ENCODE measurements around the gene IFT57. TPM values are rescaled to one million over a fixed set of nuclear protein-coding genes. Genes with fewer than 3 reads are reported as not detected.

Gene IFT57
- total RNA-seq, 1 donor from 2014 or later, result 90.5 TPM

DNA sequence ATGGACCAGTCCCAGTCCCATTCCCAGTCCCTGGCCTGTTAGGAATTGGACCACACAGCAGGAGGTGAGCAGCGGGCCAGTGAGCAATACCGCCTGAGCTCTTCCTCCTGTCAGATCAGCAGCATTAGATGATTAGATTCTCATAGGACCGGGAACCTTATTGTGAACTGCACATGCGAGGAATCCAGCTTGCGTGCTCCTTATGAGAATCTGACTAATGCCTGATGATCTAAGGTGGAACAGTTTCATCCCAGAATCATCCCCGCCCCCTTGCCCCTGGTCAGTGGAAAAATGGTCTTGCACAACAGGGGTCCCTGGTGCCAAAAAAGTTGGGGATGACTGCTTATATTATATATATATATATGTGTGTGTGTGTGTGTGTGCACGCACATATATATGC, 63.1 kb downstream of the IFT57 start:
- peaks cover 7% of the 10 kb centered on the region for H3K36me3 ChIP-seq
- no peak for TF ChIP-seq CTCF (IDR thresholded peaks at IDR 0.05)
- TF ChIP-seq EZH2phosphoT487 (IDR thresholded peaks at IDR 0.05), result no peak
- TF ChIP-seq EZH2 (IDR thresholded peaks at IDR 0.05), result no peak
- H3K4me1 Mint-ChIP-seq, result peaks cover 12% of the 10 kb centered on the region
- H3K27ac Mint-ChIP-seq, result no peak overlapping the region
- no peak overlapping the region for H2AFZ ChIP-seq (replicated peaks)
- no peak overlapping the region for H3K4me3 ChIP-seq
- no peak overlapping the region for H3K4me3 Mint-ChIP-seq
- no peak for DNase-seq (ENCODE audit: low spot score)
- H3K4me1 ChIP-seq, result peaks cover 8% of the 10 kb centered on the region
- H4K20me1 ChIP-seq (ENCODE audit: low read depth), result no peaks in the 10 kb centered on the region
- no peaks in the 10 kb centered on the region for H3K9me3 ChIP-seq (ENCODE audit: low read depth)
- H3F3A ChIP-seq (ENCODE audit: low read depth), result no peaks in the 10 kb centered on the region
- H3K27me3 Mint-ChIP-seq (ENCODE audit: insufficient read depth, low read depth), result peaks cover 2% of the 10 kb centered on the region
- H3K4me2 ChIP-seq, result no peak overlapping the region
- no peak overlapping the region for H3K9ac ChIP-seq
- no peaks in the 10 kb centered on the region for H3K9me3 Mint-ChIP-seq
- peaks cover 10% of the 10 kb centered on the region for H3K36me3 Mint-ChIP-seq
- no peaks in the 10 kb centered on the region for H3K27me3 ChIP-seq
- no peaks in the 10 kb centered on the region for H3K79me2 ChIP-seq (ENCODE audit: low read depth)
- H3K27ac ChIP-seq, result no peak overlapping the region

DNA sequence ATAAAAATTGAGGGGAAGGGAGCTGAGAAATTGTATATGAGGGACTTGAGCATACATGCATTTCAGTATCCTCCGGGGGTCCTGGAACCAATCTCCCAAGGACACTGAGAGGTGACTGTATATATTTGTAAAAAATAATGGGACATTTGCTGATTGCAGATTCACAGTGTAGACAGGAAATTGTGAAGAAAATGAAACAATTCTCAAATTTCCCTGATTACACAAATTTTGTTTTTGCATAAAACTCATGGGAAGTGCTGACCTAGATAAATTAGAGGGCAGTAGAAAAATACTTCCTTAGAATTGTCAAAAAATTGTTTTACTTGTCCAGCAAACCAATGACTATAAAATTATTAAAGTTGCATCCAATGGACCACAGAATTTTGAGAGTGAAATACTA, 64.0 kb downstream of the IFT57 start:
- H4K20me1 ChIP-seq (ENCODE audit: low read depth), result no peaks in the 10 kb centered on the region
- no peaks in the 10 kb centered on the region for H3K9me3 ChIP-seq (ENCODE audit: low read depth)
- no peaks in the 10 kb centered on the region for H3K79me2 ChIP-seq (ENCODE audit: low read depth)
- no peaks in the 10 kb centered on the region for H3F3A ChIP-seq (ENCODE audit: low read depth)
- no peaks in the 10 kb centered on the region for H3K27me3 ChIP-seq
- no peak overlapping the region for H3K27ac Mint-ChIP-seq
- H3K9ac ChIP-seq, result no peak overlapping the region
- H3K4me1 Mint-ChIP-seq, result peaks cover 12% of the 10 kb centered on the region
- H3K4me2 ChIP-seq, result no peak overlapping the region
- H3K9me3 Mint-ChIP-seq, result no peaks in the 10 kb centered on the region
- H3K4me3 ChIP-seq, result no peak overlapping the region
- peak overlapping the region; percentile 29 for H3K27ac ChIP-seq
- DNase-seq (ENCODE audit: low spot score), result no peak
- no peak for TF ChIP-seq EZH2phosphoT487 (IDR thresholded peaks at IDR 0.05)
- no peak for TF ChIP-seq CTCF (IDR thresholded peaks at IDR 0.05)
- no peak for TF ChIP-seq EZH2 (IDR thresholded peaks at IDR 0.05)
- H3K27me3 Mint-ChIP-seq (ENCODE audit: insufficient read depth, low read depth), result peaks cover 2% of the 10 kb centered on the region
- H3K4me1 ChIP-seq, result peaks cover 8% of the 10 kb centered on the region
- H3K4me3 Mint-ChIP-seq, result no peak overlapping the region
- peaks cover 7% of the 10 kb centered on the region for H3K36me3 ChIP-seq
- peak overlapping the region; percentile 5 for H2AFZ ChIP-seq (replicated peaks)
- H3K36me3 Mint-ChIP-seq, result peaks cover 10% of the 10 kb centered on the region

- Histone ChIP-seq H3K4me2 (no peak overlapping the region), H3K4me1 (peaks cover 8% of the 10 kb centered on the region), H3K27ac (no peak overlapping the region), H3K9ac (no peak overlapping the region), H3K4me3 (no peak overlapping the region), H3F3A (ENCODE audit: low read depth) (no peaks in the 10 kb centered on the region), H3K27me3 (no peaks in the 10 kb centered on the region), H4K20me1 (ENCODE audit: low read depth) (no peaks in the 10 kb centered on the region), H3K9me3 (ENCODE audit: low read depth) (no peaks in the 10 kb centered on the region), H3K36me3 (peaks cover 6% of the 10 kb centered on the region), H2AFZ (replicated peaks) (no peak overlapping the region), H3K79me2 (ENCODE audit: low read depth) (no peaks in the 10 kb centered on the region)
- Mint-ChIP-seq H3K4me1 (peaks cover 12% of the 10 kb centered on the region), H3K27ac (peak overlapping the region; percentile 53), H3K9me3 (no peaks in the 10 kb centered on the region), H3K36me3 (peaks cover 10% of the 10 kb centered on the region), H3K4me3 (no peak overlapping the region), H3K27me3 (ENCODE audit: insufficient read depth, low read depth) (peaks cover 2% of the 10 kb centered on the region)
- TF ChIP-seq EZH2 (IDR thresholded peaks at IDR 0.05) (no peak), EZH2phosphoT487 (IDR thresholded peaks at IDR 0.05) (no peak), CTCF (IDR thresholded peaks at IDR 0.05) (no peak)
- no peak for DNase-seq (ENCODE audit: low spot score)
Observed at GRCh38 chr3:108157273-108157672, 65.0 kb downstream of the IFT57 start.
